ENCODE results near the gene MRC1.

MRC1 gene

DNA sequence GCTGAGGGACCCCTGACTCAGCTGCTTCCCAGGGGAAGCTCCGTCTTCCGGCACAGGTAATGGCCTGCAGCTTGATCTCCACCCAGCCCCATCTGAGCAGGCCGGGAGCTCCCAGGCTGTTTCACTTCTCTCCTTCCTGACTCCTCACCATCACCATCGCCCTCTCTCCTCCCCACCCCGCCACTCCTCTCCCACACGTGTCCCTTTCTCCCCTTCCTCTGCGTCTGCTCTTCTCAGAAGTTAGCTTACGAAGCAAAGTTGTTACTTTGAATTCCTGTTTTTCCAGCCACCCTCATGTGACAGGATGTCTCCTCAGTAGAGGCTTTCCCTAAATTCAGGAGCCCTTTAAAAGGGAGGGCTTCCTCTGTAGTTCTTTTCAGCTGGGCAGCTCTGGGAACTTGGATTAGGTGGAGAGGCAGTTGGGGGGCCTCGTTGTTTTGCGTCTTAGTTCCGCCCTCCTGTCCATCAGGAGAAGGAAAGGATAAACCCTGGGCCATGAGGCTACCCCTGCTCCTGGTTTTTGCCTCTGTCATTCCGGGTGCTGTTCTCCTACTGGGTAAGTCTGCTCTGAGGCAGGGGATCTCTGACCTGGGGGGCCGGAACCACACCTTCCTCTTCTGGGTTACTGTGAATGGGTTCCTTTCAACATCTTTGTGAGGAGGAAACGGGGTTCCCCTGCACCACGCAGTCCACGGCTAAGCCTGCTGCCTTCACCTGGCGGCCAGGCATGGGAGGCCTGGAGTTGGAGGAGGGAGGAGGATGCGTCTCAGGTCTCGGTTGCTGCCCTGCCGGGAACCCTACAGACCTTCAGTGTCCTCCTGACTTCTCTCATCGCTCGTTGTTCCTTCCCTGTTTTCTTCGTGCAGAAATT, at the start of gene MRC1:
Gene MRC1 (plus strand): TSS at position 378 of the 871 bp plus-strand sequence. CDS start 118 bp downstream, at position 496.
- Histone ChIP-seq H3K4me1 (no peaks in the 10 kb centered on the region), H3K9me3 (no peaks in the 10 kb centered on the region), H3K27me3 (ENCODE audit: low read depth) (no peaks in the 10 kb centered on the region), H3K4me3 (no peak within 1 kb of the TSS), H3K36me3 (replicated peaks) (no peaks in the 10 kb centered on the region)
- DNase-seq (ENCODE audit: low spot score in 2 of 2): no peak
- in situ Hi-C loops (cut with MboI; ENCODE audit: low sequenced_read_pairs): no loop called here

DNA sequence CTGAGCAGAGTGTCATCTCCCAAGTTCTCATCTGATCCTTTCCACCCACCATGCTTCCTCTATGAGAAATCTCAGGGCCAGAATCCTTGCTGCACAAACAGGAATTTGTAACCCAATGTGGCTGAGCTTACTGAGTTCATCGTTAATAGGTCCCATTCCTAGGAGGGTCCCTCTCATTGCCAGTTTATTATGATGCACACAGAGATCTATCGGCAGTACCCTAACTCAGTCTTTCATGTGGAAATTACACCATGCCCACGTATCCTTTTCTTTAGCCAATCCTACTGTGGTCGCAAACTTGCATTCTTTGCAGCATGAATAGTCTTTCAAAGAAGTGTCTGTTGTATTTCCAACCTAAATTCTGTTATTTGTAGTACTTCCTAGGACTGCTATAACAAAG, 45.0 kb upstream of the MRC1 start:
- no peak overlapping the region for H3K4me3 ChIP-seq
- no peaks in the 10 kb centered on the region for H3K4me1 ChIP-seq
- no peak for DNase-seq (ENCODE audit: low spot score in 2 of 2)
- H3K27me3 ChIP-seq (ENCODE audit: low read depth): no peaks in the 10 kb centered on the region
- no peaks in the 10 kb centered on the region for H3K9me3 ChIP-seq
- H3K36me3 ChIP-seq (replicated peaks): no peaks in the 10 kb centered on the region
- in situ Hi-C loops (cut with MboI; ENCODE audit: low sequenced_read_pairs): no loop called here

GRCh38 chr10:17765602-17766001, 43.5 kb upstream of the MRC1 start:
- Histone ChIP-seq H3K27me3 (ENCODE audit: low read depth) (no peaks in the 10 kb centered on the region), H3K9me3 (no peaks in the 10 kb centered on the region), H3K4me3 (no peak overlapping the region), H3K4me1 (no peaks in the 10 kb centered on the region), H3K36me3 (replicated peaks) (no peaks in the 10 kb centered on the region)
- no peak for DNase-seq (ENCODE audit: low spot score in 2 of 2)
- in situ Hi-C loops (cut with MboI; ENCODE audit: low sequenced_read_pairs): no loop called here

DNA sequence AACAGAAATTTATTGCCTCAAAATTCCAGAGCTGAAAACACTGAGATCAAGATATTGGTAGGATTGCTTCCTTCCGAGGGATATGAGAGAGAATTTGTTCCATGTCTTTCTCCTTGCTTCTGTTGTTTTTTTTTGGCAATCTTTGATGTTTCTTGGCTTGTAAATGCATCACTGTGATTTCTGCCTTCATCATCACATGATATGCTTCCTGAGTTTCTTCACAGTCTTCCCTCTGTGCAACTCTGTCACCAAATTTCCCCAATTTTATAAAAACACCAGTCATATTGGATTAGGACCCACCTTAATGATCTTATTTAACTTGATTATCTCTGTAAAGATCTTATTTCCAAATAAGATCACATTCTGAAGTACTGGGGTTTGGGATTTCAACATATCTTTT, 42.4 kb upstream of the MRC1 start:
- no peak overlapping the region for H3K4me3 ChIP-seq
- H3K4me1 ChIP-seq: no peaks in the 10 kb centered on the region
- H3K36me3 ChIP-seq (replicated peaks): no peaks in the 10 kb centered on the region
- no peak for DNase-seq (ENCODE audit: low spot score in 2 of 2)
- H3K27me3 ChIP-seq (ENCODE audit: low read depth): no peaks in the 10 kb centered on the region
- H3K9me3 ChIP-seq: no peaks in the 10 kb centered on the region
- in situ Hi-C loops (cut with MboI; ENCODE audit: low sequenced_read_pairs): no loop called here

- in situ Hi-C loops (cut with MboI; ENCODE audit: low sequenced_read_pairs): no loop called here
- Histone ChIP-seq H3K27me3 (ENCODE audit: low read depth) (no peaks in the 10 kb centered on the region), H3K9me3 (no peaks in the 10 kb centered on the region), H3K4me1 (no peaks in the 10 kb centered on the region), H3K36me3 (replicated peaks) (no peaks in the 10 kb centered on the region), H3K4me3 (no peak overlapping the region)
- no peak for DNase-seq (ENCODE audit: low spot score in 2 of 2)
These were observed 40.7 kb upstream of the MRC1 start for GRCh38 chr10:17768496-17768895.

DNA sequence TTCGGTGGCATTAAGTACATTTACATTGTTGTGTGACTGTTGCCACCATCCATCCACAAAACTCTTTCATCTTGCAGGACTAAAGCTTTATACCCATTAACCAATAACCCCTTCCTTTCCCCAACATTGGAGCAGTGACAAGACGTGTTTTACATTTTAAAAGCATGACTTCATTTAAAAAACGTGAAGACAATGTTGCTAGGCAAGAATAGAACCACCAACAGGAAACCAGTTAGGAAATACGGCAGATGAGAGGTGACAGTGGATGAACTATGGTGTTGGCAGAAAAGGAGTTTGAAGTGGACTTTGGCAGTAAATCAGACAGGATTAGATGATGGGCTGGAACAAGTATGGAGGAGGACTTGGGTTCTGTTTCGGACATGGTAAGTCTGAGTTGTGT, 40.2 kb upstream of the MRC1 start:
- in situ Hi-C loops (cut with MboI; ENCODE audit: low sequenced_read_pairs): no loop called here
- no peak overlapping the region for H3K4me3 ChIP-seq
- no peaks in the 10 kb centered on the region for H3K27me3 ChIP-seq (ENCODE audit: low read depth)
- H3K4me1 ChIP-seq: no peaks in the 10 kb centered on the region
- H3K36me3 ChIP-seq (replicated peaks): no peaks in the 10 kb centered on the region
- DNase-seq (ENCODE audit: low spot score in 2 of 2): no peak
- H3K9me3 ChIP-seq: no peaks in the 10 kb centered on the region

DNA sequence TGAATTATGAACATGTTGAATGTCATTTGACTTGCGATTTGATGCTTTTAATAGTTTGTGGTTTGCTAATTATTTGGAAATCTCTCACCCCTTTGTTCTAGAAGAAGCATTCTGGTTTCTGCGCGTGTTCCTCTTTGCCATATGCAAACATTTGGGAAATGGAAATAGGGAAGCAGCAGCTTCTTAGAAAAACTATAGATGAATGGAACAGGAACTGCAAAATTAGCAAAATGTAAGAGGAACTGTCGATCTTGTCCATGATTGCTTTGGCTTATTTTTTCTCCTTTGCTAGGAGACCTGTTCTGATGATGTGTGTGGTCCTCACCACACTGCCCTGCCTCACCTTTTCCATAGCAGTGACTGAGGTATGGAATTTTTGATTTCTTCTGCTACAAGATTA, 38.1 kb upstream of the MRC1 start:
- H3K36me3 ChIP-seq (replicated peaks): no peaks in the 10 kb centered on the region
- no peak overlapping the region for H3K4me3 ChIP-seq
- no peak for DNase-seq (ENCODE audit: low spot score in 2 of 2)
- no peaks in the 10 kb centered on the region for H3K9me3 ChIP-seq
- H3K4me1 ChIP-seq: no peaks in the 10 kb centered on the region
- in situ Hi-C loops (cut with MboI; ENCODE audit: low sequenced_read_pairs): no loop called here
- H3K27me3 ChIP-seq (ENCODE audit: low read depth): peaks cover 5% of the 10 kb centered on the region

DNA sequence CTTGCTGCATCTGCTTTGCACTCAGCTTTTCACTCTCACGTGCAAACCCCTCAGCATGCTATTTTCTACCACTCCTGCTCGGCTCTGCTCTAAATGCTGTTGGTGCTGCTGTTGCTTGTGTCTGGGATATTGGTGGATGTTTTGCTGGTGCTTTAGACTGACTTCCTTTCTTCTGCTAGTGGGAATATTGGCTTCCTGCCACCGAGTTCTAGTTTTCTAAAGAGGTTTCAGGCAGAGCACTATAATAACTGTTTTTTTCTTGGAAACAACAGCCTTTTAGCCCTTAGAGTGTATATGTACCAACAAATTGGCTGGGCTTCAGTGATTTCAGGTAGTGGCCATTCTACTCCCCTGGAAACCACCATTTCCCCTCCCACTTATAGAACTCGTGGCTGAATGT, 29.4 kb upstream of the MRC1 start:
- no peak overlapping the region for H3K4me3 ChIP-seq
- H3K9me3 ChIP-seq: no peaks in the 10 kb centered on the region
- no peaks in the 10 kb centered on the region for H3K36me3 ChIP-seq (replicated peaks)
- no peak for DNase-seq (ENCODE audit: low spot score in 2 of 2)
- peaks cover 6% of the 10 kb centered on the region for H3K27me3 ChIP-seq (ENCODE audit: low read depth)
- H3K4me1 ChIP-seq: no peaks in the 10 kb centered on the region
- in situ Hi-C loops (cut with MboI; ENCODE audit: low sequenced_read_pairs): no loop called here

GRCh38 chr10:17780727-17781126, 28.4 kb upstream of the MRC1 start:
- Histone ChIP-seq H3K27me3 (ENCODE audit: low read depth) (peaks cover 4% of the 10 kb centered on the region), H3K9me3 (no peaks in the 10 kb centered on the region), H3K4me3 (no peak overlapping the region), H3K36me3 (replicated peaks) (no peaks in the 10 kb centered on the region), H3K4me1 (no peaks in the 10 kb centered on the region)
- no peak for DNase-seq (ENCODE audit: low spot score in 2 of 2)
- in situ Hi-C loops (cut with MboI; ENCODE audit: low sequenced_read_pairs): no loop called here

GRCh38 chr10:17781856-17782255, 27.3 kb upstream of the MRC1 start:
- in situ Hi-C loops (cut with MboI; ENCODE audit: low sequenced_read_pairs): no loop called here
- Histone ChIP-seq H3K36me3 (replicated peaks) (no peaks in the 10 kb centered on the region), H3K4me1 (no peaks in the 10 kb centered on the region), H3K27me3 (ENCODE audit: low read depth) (no peaks in the 10 kb centered on the region), H3K4me3 (no peak overlapping the region), H3K9me3 (no peaks in the 10 kb centered on the region)
- DNase-seq (ENCODE audit: low spot score in 2 of 2): no peak

DNA sequence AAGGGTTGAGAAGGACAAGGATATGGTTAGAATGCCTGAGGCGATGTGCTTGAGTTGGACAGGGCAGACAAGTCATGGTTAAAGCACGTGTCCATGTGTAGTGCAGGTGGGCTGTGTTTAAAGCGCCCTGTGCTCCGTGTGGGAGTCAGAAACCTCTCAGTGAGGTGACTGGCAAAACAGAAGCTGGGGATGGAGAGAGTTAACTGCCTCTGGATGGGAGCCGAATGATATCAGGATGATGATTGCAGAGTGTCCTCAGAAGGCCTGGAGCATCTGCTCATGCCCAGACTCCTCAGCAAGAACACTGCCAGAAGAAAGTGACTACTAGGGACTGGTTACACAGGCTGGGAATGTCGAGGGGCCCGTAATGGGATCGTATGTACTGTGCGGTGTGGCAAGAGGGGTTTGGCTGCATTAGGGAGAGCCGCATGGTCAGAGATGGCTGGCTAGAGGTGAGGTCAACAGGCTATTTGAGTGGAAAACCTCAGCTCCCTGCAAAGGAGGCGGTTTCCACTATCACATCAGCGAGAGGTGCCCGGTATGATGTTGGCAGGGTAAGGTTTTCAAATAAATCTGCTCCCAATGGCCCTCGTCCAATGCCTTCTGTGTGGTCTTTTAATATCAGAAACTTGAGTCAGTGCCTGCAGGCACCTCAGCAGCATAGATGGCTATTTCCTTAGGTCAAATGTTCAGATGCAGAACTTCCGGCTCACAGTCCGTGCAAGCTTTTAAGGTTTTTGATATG, 26.1 kb upstream of the MRC1 start:
- H3K4me1 ChIP-seq: no peaks in the 10 kb centered on the region
- in situ Hi-C loops (cut with MboI; ENCODE audit: low sequenced_read_pairs): no loop called here
- H3K4me3 ChIP-seq: no peak overlapping the region
- no peaks in the 10 kb centered on the region for H3K9me3 ChIP-seq
- DNase-seq (ENCODE audit: low spot score in 2 of 2): no peak
- no peaks in the 10 kb centered on the region for H3K27me3 ChIP-seq (ENCODE audit: low read depth)
- H3K36me3 ChIP-seq (replicated peaks): no peaks in the 10 kb centered on the region

DNA sequence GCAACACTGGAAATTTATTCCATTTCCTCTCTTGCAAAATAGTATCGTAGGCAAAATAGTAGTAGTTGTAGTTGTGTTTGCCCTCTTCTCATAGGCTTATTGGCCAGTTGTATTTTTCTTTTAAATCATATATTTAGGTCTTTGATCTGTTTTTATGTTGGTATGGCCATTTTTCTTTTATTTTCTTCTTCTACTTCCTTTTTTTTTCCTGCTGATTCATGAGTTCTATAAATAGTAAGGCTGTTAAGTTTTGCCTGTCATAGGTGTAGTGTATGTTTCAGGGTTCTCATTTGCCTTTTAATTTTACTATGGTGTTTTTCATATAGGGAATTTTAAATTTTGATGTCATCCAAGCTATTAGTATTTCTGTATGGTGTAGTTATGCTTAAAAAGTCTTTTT, 25.4 kb upstream of the MRC1 start:
- no peak for DNase-seq (ENCODE audit: low spot score in 2 of 2)

GRCh38 chr10:17784688-17785087, 24.5 kb upstream of the MRC1 start:
- in situ Hi-C loops (cut with MboI; ENCODE audit: low sequenced_read_pairs): no loop called here
- Histone ChIP-seq H3K27me3 (ENCODE audit: low read depth) (no peaks in the 10 kb centered on the region), H3K36me3 (replicated peaks) (no peaks in the 10 kb centered on the region), H3K9me3 (no peaks in the 10 kb centered on the region), H3K4me3 (no peak overlapping the region), H3K4me1 (no peaks in the 10 kb centered on the region)
- no peak for DNase-seq (ENCODE audit: low spot score in 2 of 2)

More for the DNA sequence above, 25.4 kb upstream of the MRC1 start:
- in situ Hi-C loops (cut with MboI; ENCODE audit: low sequenced_read_pairs): no loop called here
- H3K4me1 ChIP-seq: no peaks in the 10 kb centered on the region
- no peaks in the 10 kb centered on the region for H3K36me3 ChIP-seq (replicated peaks)
- H3K27me3 ChIP-seq (ENCODE audit: low read depth): no peaks in the 10 kb centered on the region
- no peaks in the 10 kb centered on the region for H3K9me3 ChIP-seq
- no peak overlapping the region for H3K4me3 ChIP-seq

DNA sequence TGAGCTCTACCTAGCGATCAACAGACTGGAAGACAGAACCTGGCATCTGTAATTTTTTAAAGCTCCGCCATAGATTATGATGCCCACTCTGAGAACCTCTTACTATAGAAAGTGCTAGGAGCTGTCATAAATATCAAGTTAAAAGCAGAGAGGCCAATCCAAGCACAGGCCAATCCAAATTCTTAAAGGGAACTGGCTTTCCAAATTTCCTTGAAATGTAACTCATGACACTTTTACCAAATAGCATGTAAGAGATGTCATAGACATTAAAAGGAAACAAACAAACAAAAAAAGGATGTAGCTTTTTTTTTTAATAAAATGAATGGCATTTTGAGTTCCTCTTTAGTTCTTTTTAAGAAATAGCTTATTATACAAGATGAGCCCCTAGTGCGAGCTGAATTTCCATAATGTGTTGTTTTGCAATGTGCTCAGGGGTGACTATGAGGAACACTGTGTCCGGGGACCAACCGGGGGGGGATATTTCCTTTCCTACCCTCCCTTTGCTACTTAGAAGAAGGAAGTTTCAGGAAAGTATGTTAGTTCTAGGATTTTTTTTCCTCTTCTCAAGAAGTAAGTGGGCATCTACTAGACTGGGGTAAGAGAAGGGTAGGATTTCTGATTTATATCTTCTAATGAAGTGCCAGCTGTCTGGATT, 23.7 kb upstream of the MRC1 start:
- Histone ChIP-seq H3K27me3 (ENCODE audit: low read depth) (no peaks in the 10 kb centered on the region), H3K36me3 (replicated peaks) (no peaks in the 10 kb centered on the region), H3K4me1 (no peaks in the 10 kb centered on the region), H3K4me3 (no peak overlapping the region), H3K9me3 (no peaks in the 10 kb centered on the region)
- no peak for DNase-seq (ENCODE audit: low spot score in 2 of 2)
- in situ Hi-C loops (cut with MboI; ENCODE audit: low sequenced_read_pairs): no loop called here
